Measurements from ENCODE around the gene SCIN. TPM values are rescaled to one million over a fixed set of nuclear protein-coding genes. Genes with fewer than 3 reads are reported as not detected.

Gene SCIN
- total RNA-seq, 1 experiment from 2014 or later: 0.22 TPM

GRCh38 chr7:12583176-12583575 is 12.7 kb downstream of the SCIN start:
- ChIA-PET RAD21 (ENCODE audit: low non-redundant PET in 1 of 2, low total read pairs in 2 of 2, uncharacterized antibody in 2 of 2, unreplicated experiment in 2 of 2) (no interaction called here), CTCF (no interaction called here), POLR2A (no interaction called here)
- Histone ChIP-seq H3K4me2 (ENCODE audit: low read length) (no peak overlapping the region), H2AFZ (ENCODE audit: low read depth, low read length, poor library complexity, severe bottlenecking) (no peak overlapping the region), H3K9me3 (ENCODE audit: control insufficient read depth in 1 of 2, insufficient read depth in 1 of 2, low read depth in 1 of 2, low read length in 2 of 2) (no peaks in the 10 kb centered on the region), H3K9ac (ENCODE audit: low read length) (no peak overlapping the region), H3K79me2 (ENCODE audit: insufficient read depth, low read length) (no peaks in the 10 kb centered on the region), H3K27ac (ENCODE audit: low read depth, low read length) (no peak overlapping the region), H3K4me1 (ENCODE audit: control insufficient read depth in 1 of 2, insufficient read depth in 2 of 2, low read length in 2 of 2) (no peaks in the 10 kb centered on the region), H3K27me3 (ENCODE audit: insufficient read depth, low read length) (no peaks in the 10 kb centered on the region), H3K4me3 (replicated peaks in 1 of 2; ENCODE audit: low read depth in 1 of 2, low read length in 2 of 2) (no peak overlapping the region), H4K20me1 (ENCODE audit: insufficient read depth) (no peaks in the 10 kb centered on the region), H3K36me3 (ENCODE audit: control insufficient read depth in 1 of 2, insufficient read depth in 2 of 2, low read length in 2 of 2) (no peaks in the 10 kb centered on the region), H3K9me2 (ENCODE audit: insufficient read depth) (no peaks in the 10 kb centered on the region)
- ATAC-seq (no peak), DNase-seq (ENCODE audit: low read depth, low spot score) (no peak)
- BruUV-seq (replicated peaks): no TSS peak
- TF ChIP-seq YY1 (IDR thresholded peaks at IDR 0.05; ENCODE audit: extremely low read depth, insufficient replicate concordance, low read depth, low read length) (no peak), ATF3 (IDR thresholded peaks at IDR 0.05) (no peak), REST (IDR thresholded peaks at IDR 0.05; ENCODE audit: low read depth) (no peak), SRF (IDR thresholded peaks at IDR 0.05; ENCODE audit: low read depth) (no peak), SIN3A (IDR thresholded peaks at IDR 0.05; ENCODE audit: low read depth) (no peak), CEBPB (IDR thresholded peaks at IDR 0.05; ENCODE audit: low read depth) (no peak)
- intact Hi-C loops (cut with micrococcal nuclease): no loop called here

- H3K9me3 ChIP-seq (ENCODE audit: control insufficient read depth in 1 of 2, insufficient read depth in 1 of 2, low read depth in 1 of 2, low read length in 2 of 2): no peaks in the 10 kb centered on the region
- intact Hi-C loops (cut with micrococcal nuclease): no loop called here
- CTCF ChIA-PET: no interaction called here
- TF ChIP-seq FOSL1 (IDR thresholded peaks at IDR 0.05; ENCODE audit: low read depth): no peak
- TF ChIP-seq EZH2 (IDR thresholded peaks at IDR 0.05): no peak
- no peak for TF ChIP-seq YY1 (IDR thresholded peaks at IDR 0.05; ENCODE audit: extremely low read depth, insufficient replicate concordance, low read depth, low read length)
- TF ChIP-seq CBX3 (IDR thresholded peaks at IDR 0.05; ENCODE audit: low read depth): no peak
- TF ChIP-seq CTCF (IDR thresholded peaks at IDR 0.05 in 2 of 3, conservative IDR thresholded peaks at IDR 0.05 in 1 of 3; ENCODE audit: borderline replicate concordance in 1 of 3, insufficient read depth in 1 of 3, low read depth in 2 of 3, low read length in 2 of 3): no peak
- no peak for TF ChIP-seq RAD21 (IDR thresholded peaks at IDR 0.05; ENCODE audit: low read depth)
- no peak for TF ChIP-seq REST (IDR thresholded peaks at IDR 0.05; ENCODE audit: low read depth)
Observed at GRCh38 chr7:12583922-12584321, 13.4 kb downstream of the SCIN start.

More at GRCh38 chr7:12583922-12584321, 13.4 kb downstream of the SCIN start:
- no peak for ATAC-seq
- H4K20me1 ChIP-seq (ENCODE audit: insufficient read depth): no peaks in the 10 kb centered on the region
- H3K4me3 ChIP-seq (replicated peaks in 1 of 2; ENCODE audit: low read depth in 1 of 2, low read length in 2 of 2): no peak overlapping the region
- H3K36me3 ChIP-seq (ENCODE audit: control insufficient read depth in 1 of 2, insufficient read depth in 2 of 2, low read length in 2 of 2): no peaks in the 10 kb centered on the region
- no peaks in the 10 kb centered on the region for H3K9me2 ChIP-seq (ENCODE audit: insufficient read depth)
- H2AFZ ChIP-seq (ENCODE audit: low read depth, low read length, poor library complexity, severe bottlenecking): no peak overlapping the region
- H3K9ac ChIP-seq (ENCODE audit: low read length): no peak overlapping the region
- H3K27me3 ChIP-seq (ENCODE audit: insufficient read depth, low read length): no peaks in the 10 kb centered on the region
- RAD21 ChIA-PET (ENCODE audit: low non-redundant PET in 1 of 2, low total read pairs in 2 of 2, uncharacterized antibody in 2 of 2, unreplicated experiment in 2 of 2): no interaction called here
- POLR2A ChIA-PET: no interaction called here
- no peaks in the 10 kb centered on the region for H3K4me1 ChIP-seq (ENCODE audit: control insufficient read depth in 1 of 2, insufficient read depth in 2 of 2, low read length in 2 of 2)
- H3K4me2 ChIP-seq (ENCODE audit: low read length): no peak overlapping the region
- BruUV-seq (replicated peaks): no TSS peak
- no peak for DNase-seq (ENCODE audit: low read depth, low spot score)
- H3K27ac ChIP-seq (ENCODE audit: low read depth, low read length): no peak overlapping the region
- no peaks in the 10 kb centered on the region for H3K79me2 ChIP-seq (ENCODE audit: insufficient read depth, low read length)

Measured in HCT116 (cell line).